Psoas muscle (tissue), 8 donors: Measurements from ENCODE around the gene IGFL2. TPM values are rescaled to one million over a fixed set of nuclear protein-coding genes. Genes with fewer than 3 reads are reported as not detected.

Experiments
- ATAC-seq, 4 donors: fragments of 200-7000 bp; cut with Tn5 transposase; one replicate each; pipeline ENCODE4 v1.9.1; 2020; ENCODE audit warnings: moderate library complexity in 3 of 4, mild to moderate bottlenecking in 2 of 4
- DNase-seq, 2 donors: peaks; one replicate each; pipeline ENCODE4 v3.0.0-alpha.2; 2020
- H3K27ac ChIP-seq: fragments of 200-600 bp; one replicate; pipeline ENCODE4 v1.8.0; 2022
- H3K27me3 ChIP-seq, 3 donors: fragments of 200-600 bp in 1 of 3; one replicate each; pipeline versions ENCODE4 v1.6.1 to v1.8.0; 2013 to 2022; ENCODE audit warnings: low read length in 2 of 3, mild to moderate bottlenecking in 2 of 3, moderate library complexity in 1 of 3; ENCODE audit not compliant: insufficient read depth in 3 of 3
- H3K36me3 ChIP-seq, 2 donors: fragments of 200-600 bp in 1 of 2; one replicate each; pipeline versions ENCODE4 v1.6.1 to v1.8.0; 2013 to 2022; ENCODE audit warnings: low read depth in 1 of 2, mild to moderate bottlenecking in 1 of 2, moderate library complexity in 1 of 2; ENCODE audit not compliant: insufficient read depth in 1 of 2
- H3K4me1 ChIP-seq: fragments of 200-600 bp; one replicate; pipeline ENCODE4 v1.8.0; 2022
- H3K4me3 ChIP-seq: fragments of 200-600 bp; one replicate; pipeline ENCODE4 v1.8.0; 2022; ENCODE audit warnings: mild to moderate bottlenecking
- H3K9me3 ChIP-seq: fragments of 200-600 bp; one replicate; pipeline ENCODE4 v1.8.0; 2022
- WGBS, 3 donors: extraction: QIAGEN DNeasy Blood & Tissue Kit; methylation state at CpG; one replicate each; pipeline versions ENCODE4 v1.1.6 to v1.1.7; 2013; 5-methylcytosine and 5-hydroxymethylcytosine counted together
- intact Hi-C, 2 donors: fragments of 100-400 bp; cut with DNase I; formaldehyde crosslinking; loops; one replicate each; pipeline versions ENCODE4 v1.11.0 to v1.14.2; 2022
- polyA plus RNA-seq, 3 donors: library from polyadenylated mRNA; stranded (reverse); fragments of 200-250 nt; gene quantifications; one replicate each; pipeline ENCODE4 v1.2.3, GENCODE V29; 2013
- total RNA-seq, 4 donors: library from RNA; stranded (reverse); fragmentation: NEBNext Ultra II Directional in 2 of 4; extraction: Animal tissue kit (Norgen Biotek cat#: 25700) in 2 of 4; gene quantifications; one replicate each; pipeline versions ENCODE4 v1.2.1 to v1.2.4, GENCODE V29; 2021 to 2023
- TF ChIP-seq, protein P1 (sequence below): fragments of 200-600 bp; IDR thresholded peaks from one replicate; pipeline ENCODE4 v1.8.0; 2022; ENCODE audit warnings: antibody characterized with exemption
- donor health status: healthy with polysubstance abuse.
- donor health status: DM: no; HTN: no; CAD: no; lungs with moderate emphysema.
- donor health status: Bipolar disorder and iron deficiency.
- donor health status: healthy.
- donor health status: DM: yes; HTN: yes; CAD: no.
- donor health status: DM: no; HTN: no; CAD: no.
- donor health status: DM: no; HTN: no; CAD: no.
- donor health status: DM: yes; HTN: yes; CAD: no.

Gene IGFL2
- total and polyA plus RNA-seq, 7 donors, result not detected

DNA sequence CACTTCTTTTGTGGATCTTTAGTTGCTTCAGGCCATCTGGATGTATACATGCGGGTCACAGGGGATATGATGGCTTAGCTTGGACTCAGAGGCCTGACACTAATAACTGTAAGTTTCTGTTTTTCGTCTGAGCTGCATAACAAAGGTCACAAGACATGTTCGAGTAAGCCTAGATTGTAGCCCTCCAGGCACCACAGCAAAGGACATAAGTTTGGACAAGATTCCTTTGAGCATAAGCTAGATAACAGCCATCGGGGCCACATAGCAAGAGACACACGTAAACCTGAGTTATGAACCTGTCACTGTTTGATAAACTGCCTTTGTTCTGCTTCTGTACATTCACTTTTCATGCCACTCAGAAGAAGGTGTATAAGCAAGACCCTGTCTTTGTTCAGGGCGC lies 38.2 kb upstream of the IGFL2 start:
- Histone ChIP-seq H3K4me1 (no peaks in the 10 kb centered on the region), H3K4me3 (no peak overlapping the region), H3K27ac (no peak overlapping the region), H3K27me3 (peaks cover 4 to 18% (median 12%) of the 10 kb centered on the region in 3 donors), H3K36me3 (no peaks in the 10 kb centered on the region), H3K9me3 (no peaks in the 10 kb centered on the region)
- intact Hi-C loops, result no loop called here
- TF ChIP-seq, protein P1, sequence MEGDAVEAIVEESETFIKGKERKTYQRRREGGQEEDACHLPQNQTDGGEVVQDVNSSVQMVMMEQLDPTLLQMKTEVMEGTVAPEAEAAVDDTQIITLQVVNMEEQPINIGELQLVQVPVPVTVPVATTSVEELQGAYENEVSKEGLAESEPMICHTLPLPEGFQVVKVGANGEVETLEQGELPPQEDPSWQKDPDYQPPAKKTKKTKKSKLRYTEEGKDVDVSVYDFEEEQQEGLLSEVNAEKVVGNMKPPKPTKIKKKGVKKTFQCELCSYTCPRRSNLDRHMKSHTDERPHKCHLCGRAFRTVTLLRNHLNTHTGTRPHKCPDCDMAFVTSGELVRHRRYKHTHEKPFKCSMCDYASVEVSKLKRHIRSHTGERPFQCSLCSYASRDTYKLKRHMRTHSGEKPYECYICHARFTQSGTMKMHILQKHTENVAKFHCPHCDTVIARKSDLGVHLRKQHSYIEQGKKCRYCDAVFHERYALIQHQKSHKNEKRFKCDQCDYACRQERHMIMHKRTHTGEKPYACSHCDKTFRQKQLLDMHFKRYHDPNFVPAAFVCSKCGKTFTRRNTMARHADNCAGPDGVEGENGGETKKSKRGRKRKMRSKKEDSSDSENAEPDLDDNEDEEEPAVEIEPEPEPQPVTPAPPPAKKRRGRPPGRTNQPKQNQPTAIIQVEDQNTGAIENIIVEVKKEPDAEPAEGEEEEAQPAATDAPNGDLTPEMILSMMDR, result no peak
- WGBS, 3 donors, result 63 to 69% (median 64%) methylated on average over 6 of the region's 6 CpGs
- DNase-seq (no peak), ATAC-seq (no peak)

DNA sequence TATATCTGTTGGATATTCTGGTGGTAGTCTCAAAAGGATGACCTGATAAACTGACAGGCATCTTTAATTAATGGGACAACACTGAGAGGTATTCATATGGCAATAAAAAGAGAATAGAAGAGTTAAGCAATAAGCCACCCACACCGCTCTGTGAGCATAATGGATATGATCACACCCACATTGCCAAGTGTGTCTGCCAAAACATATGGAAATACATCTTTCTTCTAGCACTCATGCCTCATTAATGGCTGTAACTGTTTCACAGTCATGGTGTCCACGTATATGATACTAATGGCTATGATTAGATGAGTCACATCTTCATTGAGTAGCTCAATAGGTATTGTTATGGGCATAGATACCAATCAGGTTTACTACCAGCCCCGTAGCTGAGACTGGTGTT lies 36.7 kb upstream of the IGFL2 start:
- TF ChIP-seq, protein P1, result no peak
- peaks cover 4 to 27% (median 12%) of the 10 kb centered on the region in 3 donors for H3K27me3 ChIP-seq
- no peaks in the 10 kb centered on the region for H3K9me3 ChIP-seq
- no peak for DNase-seq
- no peak for ATAC-seq
- 43 to 55% (median 44%) methylated on average over 3 of the region's 3 CpGs for WGBS, 3 donors
- H3K4me1 ChIP-seq, result no peaks in the 10 kb centered on the region
- no peak overlapping the region for H3K27ac ChIP-seq
- intact Hi-C loops, result no loop called here
- H3K4me3 ChIP-seq, result no peak overlapping the region
- no peaks in the 10 kb centered on the region for H3K36me3 ChIP-seq

DNA sequence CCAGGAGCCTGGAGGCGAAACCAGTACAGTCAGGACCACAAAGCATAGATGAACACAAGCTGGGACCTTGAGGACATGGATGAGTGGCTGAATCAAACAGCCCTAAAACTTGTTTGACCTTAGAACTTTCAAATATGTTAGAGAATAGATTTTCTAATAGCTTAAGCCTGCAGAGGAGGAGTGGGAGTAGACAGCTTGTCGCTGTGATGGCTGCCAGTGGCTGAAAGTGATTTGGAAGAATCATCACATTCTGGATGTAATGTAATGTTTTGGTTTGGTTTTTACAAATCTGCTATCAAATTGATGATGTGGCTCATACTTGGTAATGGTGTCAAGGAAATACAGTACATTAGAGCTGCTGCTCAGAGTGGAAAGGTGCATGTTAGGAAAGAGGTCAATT lies 35.5 kb upstream of the IGFL2 start:
- H3K4me1 ChIP-seq, result no peaks in the 10 kb centered on the region
- no peaks in the 10 kb centered on the region for H3K9me3 ChIP-seq
- no peak overlapping the region for H3K27ac ChIP-seq
- intact Hi-C loops, result no loop called here
- peaks cover 0 to 27% (median 12%) of the 10 kb centered on the region in 3 donors for H3K27me3 ChIP-seq
- no peak for ATAC-seq
- no peak overlapping the region for H3K4me3 ChIP-seq
- DNase-seq, result no peak
- 55 to 65% (median 60%) methylated on average over 2 of the region's 2 CpGs for whole genome bisulfite sequencing, 3 donors
- H3K36me3 ChIP-seq, result no peaks in the 10 kb centered on the region
- TF ChIP-seq, protein P1, result no peak

DNA sequence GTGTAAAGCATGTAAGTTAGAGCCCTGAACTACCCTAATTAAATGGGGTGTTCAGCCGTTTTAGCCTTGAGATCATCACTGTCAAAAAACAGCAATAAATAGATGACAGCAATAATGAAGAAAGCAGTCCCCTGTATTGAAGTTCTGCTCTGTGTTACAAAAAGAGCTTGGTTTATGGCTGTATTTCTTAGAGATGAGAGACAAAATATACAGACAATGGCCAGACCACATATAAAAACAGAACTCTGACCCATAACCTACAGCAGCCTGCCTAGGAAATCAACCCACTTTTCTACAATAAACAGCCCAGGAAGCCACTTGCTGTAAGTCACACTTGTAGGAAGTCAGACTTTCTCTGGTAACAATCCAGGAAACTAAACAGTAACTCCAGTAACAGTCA lies 34.3 kb upstream of the IGFL2 start:
- Histone ChIP-seq H3K27ac (no peak overlapping the region), H3K4me3 (no peak overlapping the region), H3K36me3 (no peaks in the 10 kb centered on the region), H3K9me3 (no peaks in the 10 kb centered on the region), H3K4me1 (no peaks in the 10 kb centered on the region), H3K27me3 (peaks cover 0 to 30% (median 12%) of the 10 kb centered on the region in 3 donors)
- TF ChIP-seq, protein P1, result no peak
- ATAC-seq, result no peak
- intact Hi-C loops, result no loop called here
- no peak for DNase-seq
- 41 to 48% (median 43%) methylated on average over 1 of the region's 1 CpG for WGBS, 3 donors

DNA sequence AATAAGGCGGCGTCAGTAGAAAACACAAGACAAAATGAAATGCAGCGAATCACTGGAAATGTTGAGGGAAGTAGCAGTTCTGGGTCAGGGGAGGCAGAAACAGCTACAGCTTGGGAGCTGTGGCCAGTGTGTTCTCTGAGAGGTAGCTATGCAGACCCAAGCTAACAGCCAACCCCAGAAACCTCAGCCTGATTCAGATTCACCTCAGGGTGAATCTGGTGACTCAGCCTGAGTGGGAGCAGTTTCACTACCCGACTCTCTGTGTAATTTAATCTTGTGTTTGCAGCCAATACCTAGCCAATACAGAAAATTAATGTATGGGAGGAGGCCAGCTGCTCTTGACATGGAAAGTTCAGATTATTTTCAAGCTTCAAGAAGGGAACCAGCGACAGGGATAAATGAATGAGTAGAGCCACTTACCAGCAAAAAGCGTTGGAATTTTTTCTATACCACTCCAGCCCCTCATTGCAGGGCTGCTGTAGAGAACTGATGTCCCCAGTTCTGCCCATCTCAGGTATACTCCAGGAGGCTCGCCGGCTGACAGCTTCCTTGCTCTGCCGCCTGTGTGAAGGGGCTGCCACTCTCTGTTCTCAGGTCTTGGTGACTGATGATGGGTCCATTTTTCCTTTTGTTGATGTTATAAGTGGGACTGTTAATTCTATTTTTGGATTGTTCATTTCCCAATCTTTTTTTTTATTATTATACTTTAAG lies 32.5 kb upstream of the IGFL2 start:
- no peaks in the 10 kb centered on the region for H3K9me3 ChIP-seq
- 68 to 73% (median 71%) methylated on average over 9 of the region's 9 CpGs for WGBS, 3 donors
- H3K27me3 ChIP-seq, result peaks cover 2 to 34% (median 12%) of the 10 kb centered on the region in 3 donors
- no peak overlapping the region for H3K4me3 ChIP-seq
- TF ChIP-seq, protein P1, result no peak
- intact Hi-C loops, result no loop called here
- DNase-seq, result no peak
- no peak for ATAC-seq
- H3K4me1 ChIP-seq, result no peaks in the 10 kb centered on the region
- H3K27ac ChIP-seq, result no peak overlapping the region
- H3K36me3 ChIP-seq, result no peaks in the 10 kb centered on the region
